ENCODE results near the gene NPHP4. TPM values are rescaled to one million over a fixed set of nuclear protein-coding genes. Genes with fewer than 3 reads are reported as not detected.

The NPHP4 gene
- total RNA-seq, 2 experiments from 2014 or later: 13.4 to 24.2 TPM

DNA sequence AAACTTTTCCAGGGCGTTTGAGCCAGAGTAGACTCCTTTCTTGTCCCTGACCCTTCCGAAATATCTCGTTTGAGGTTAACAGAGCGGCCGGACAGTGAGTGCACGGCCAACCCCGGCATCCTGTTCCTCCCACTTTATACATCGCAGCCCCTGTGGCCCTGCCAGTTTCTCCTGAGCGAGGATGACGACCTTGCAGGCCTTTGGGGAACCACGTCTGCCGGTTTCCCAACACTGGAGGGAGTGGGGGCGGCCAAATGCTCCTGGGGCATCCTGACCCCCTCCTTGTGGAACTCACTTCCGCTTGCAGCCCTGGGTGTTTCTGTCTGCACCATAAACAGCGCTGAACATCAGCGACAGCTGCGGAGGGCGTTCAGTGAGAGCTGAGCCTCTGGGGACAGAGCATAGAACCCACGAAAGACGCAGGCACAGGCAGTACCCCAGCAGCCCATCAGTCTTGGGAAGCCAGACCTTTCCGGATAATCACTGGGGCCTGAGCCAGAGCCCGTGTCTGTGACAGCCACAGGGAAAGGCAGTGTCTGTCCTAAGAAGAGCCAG is 48.7 kb upstream of the NPHP4 start:
- H3K9me2 ChIP-seq (ENCODE audit: insufficient read depth, low read length): no peaks in the 10 kb centered on the region
- no peaks in the 10 kb centered on the region; the same call in 1 of the 2 replicates for H4K20me1 ChIP-seq (ENCODE audit: insufficient read depth, low read length)
- no peak overlapping the region for H3K4me3 ChIP-seq (ENCODE audit: low read depth, low read length, poor library complexity, severe bottlenecking)
- no peak for DNase-seq (ENCODE audit: low spot score)
- peaks cover 28% of the 10 kb centered on the region; the same call in 1 of the 2 replicates for H3K36me3 ChIP-seq (ENCODE audit: insufficient read depth, low read length)
- H3K27ac ChIP-seq (ENCODE audit: low read depth, low read length, poor library complexity, severe bottlenecking): no peak overlapping the region
- ChIA-PET CTCF (ENCODE audit: unreplicated experiment) (no interaction called here), POLR2A (no interaction called here)
- H3K4me1 ChIP-seq (ENCODE audit: insufficient read depth, low read length, poor library complexity, severe bottlenecking): peaks cover 7% of the 10 kb centered on the region
- no TSS peak for BruUV-seq (replicated peaks)
- no peaks in the 10 kb centered on the region for H3K9me3 ChIP-seq (ENCODE audit: low read length)
- no peak overlapping the region for H2AFZ ChIP-seq (ENCODE audit: low read length)
- H3K79me2 ChIP-seq (ENCODE audit: insufficient read depth, low read depth, low read length): no peaks in the 10 kb centered on the region
- TF ChIP-seq, protein P1, sequence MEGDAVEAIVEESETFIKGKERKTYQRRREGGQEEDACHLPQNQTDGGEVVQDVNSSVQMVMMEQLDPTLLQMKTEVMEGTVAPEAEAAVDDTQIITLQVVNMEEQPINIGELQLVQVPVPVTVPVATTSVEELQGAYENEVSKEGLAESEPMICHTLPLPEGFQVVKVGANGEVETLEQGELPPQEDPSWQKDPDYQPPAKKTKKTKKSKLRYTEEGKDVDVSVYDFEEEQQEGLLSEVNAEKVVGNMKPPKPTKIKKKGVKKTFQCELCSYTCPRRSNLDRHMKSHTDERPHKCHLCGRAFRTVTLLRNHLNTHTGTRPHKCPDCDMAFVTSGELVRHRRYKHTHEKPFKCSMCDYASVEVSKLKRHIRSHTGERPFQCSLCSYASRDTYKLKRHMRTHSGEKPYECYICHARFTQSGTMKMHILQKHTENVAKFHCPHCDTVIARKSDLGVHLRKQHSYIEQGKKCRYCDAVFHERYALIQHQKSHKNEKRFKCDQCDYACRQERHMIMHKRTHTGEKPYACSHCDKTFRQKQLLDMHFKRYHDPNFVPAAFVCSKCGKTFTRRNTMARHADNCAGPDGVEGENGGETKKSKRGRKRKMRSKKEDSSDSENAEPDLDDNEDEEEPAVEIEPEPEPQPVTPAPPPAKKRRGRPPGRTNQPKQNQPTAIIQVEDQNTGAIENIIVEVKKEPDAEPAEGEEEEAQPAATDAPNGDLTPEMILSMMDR (conservative IDR thresholded peaks at IDR 0.05; ENCODE audit: low read length): no peak
- no peak for TF ChIP-seq EZH2phosphoT487 (IDR thresholded peaks at IDR 0.05; ENCODE audit: borderline replicate concordance, low read depth, low read length)
- intact Hi-C loops (cut with micrococcal nuclease; ENCODE audit: unreplicated experiment): no loop called here
- no peak overlapping the region for H3K4me2 ChIP-seq (ENCODE audit: low read length)

DNA sequence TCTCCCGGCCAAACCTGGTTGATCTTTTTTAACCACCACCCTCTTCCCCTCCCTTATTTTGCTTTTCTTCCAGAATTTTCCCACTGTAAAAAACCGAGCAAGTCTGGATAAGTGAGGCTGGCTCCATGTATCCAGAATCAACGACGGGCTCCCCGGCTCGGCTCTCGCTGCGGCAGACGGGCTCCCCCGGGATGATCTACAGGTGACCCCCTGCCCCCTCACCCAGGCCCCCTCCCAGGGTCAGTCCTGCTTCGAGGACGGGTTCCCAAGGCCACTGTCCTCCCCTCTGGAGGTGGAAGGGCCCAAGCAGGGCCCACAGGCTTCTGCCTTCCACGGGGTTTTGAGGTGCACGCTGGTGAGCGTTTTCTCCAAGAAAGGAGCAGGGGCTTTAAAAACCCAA is 48.2 kb upstream of the NPHP4 start:
- intact Hi-C loops (cut with micrococcal nuclease; ENCODE audit: unreplicated experiment): no loop called here
- Histone ChIP-seq H3K4me1 (ENCODE audit: insufficient read depth, low read length, poor library complexity, severe bottlenecking) (peaks cover 7% of the 10 kb centered on the region), H3K4me2 (ENCODE audit: low read length) (no peak overlapping the region), H2AFZ (ENCODE audit: low read length) (no peak overlapping the region), H3K9me2 (ENCODE audit: insufficient read depth, low read length) (no peaks in the 10 kb centered on the region), H3K9me3 (ENCODE audit: low read length) (no peaks in the 10 kb centered on the region), H4K20me1 (ENCODE audit: insufficient read depth, low read length) (no peaks in the 10 kb centered on the region; the same call in 1 of the 2 replicates), H3K36me3 (ENCODE audit: insufficient read depth, low read length) (peaks cover 30% of the 10 kb centered on the region; the same call in 1 of the 2 replicates), H3K79me2 (ENCODE audit: insufficient read depth, low read depth, low read length) (no peaks in the 10 kb centered on the region), H3K4me3 (ENCODE audit: low read depth, low read length, poor library complexity, severe bottlenecking) (no peak overlapping the region), H3K27ac (ENCODE audit: low read depth, low read length, poor library complexity, severe bottlenecking) (no peak overlapping the region)
- DNase-seq (ENCODE audit: low spot score): no peak
- ChIA-PET CTCF (ENCODE audit: unreplicated experiment) (no interaction called here), POLR2A (no interaction called here)
- TF ChIP-seq, protein P1 (conservative IDR thresholded peaks at IDR 0.05; ENCODE audit: low read length): no peak
- no peak for TF ChIP-seq EZH2phosphoT487 (IDR thresholded peaks at IDR 0.05; ENCODE audit: borderline replicate concordance, low read depth, low read length)
- BruUV-seq (replicated peaks): no TSS peak

DNA sequence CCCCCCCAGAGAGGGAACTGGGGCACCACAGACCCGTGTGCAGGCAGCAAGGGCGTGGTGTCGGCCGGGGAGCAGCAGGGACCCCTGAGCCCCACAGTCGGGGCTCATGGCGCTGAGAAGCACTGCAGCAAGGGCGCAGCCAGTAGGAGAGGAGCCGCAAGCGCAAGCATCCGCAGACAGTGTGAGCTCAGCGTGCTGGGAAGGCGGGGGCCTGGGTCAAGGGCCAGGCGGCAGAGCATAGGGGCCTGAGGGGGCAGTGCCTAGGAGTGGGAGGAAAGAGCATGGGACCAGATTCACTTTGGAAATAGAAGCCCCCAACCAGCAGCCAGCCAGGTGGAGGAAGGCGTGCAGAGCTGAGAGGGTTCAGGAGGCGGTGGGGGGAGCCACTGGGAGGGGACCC is 46.8 kb upstream of the NPHP4 start:
- Histone ChIP-seq H3K4me1 (ENCODE audit: insufficient read depth, low read length, poor library complexity, severe bottlenecking) (peaks cover 7% of the 10 kb centered on the region), H3K4me3 (ENCODE audit: low read depth, low read length, poor library complexity, severe bottlenecking) (no peak overlapping the region), H4K20me1 (ENCODE audit: insufficient read depth, low read length) (no peaks in the 10 kb centered on the region; the same call in 1 of the 2 replicates), H3K9me2 (ENCODE audit: insufficient read depth, low read length) (no peaks in the 10 kb centered on the region), H3K4me2 (ENCODE audit: low read length) (no peak overlapping the region), H2AFZ (ENCODE audit: low read length) (no peak overlapping the region), H3K79me2 (ENCODE audit: insufficient read depth, low read depth, low read length) (peaks cover under 1% of the 10 kb centered on the region; the same call in 1 of the 2 replicates), H3K36me3 (ENCODE audit: insufficient read depth, low read length) (peaks cover 40% of the 10 kb centered on the region; the same call in 1 of the 2 replicates), H3K27ac (ENCODE audit: low read depth, low read length, poor library complexity, severe bottlenecking) (no peak overlapping the region), H3K9me3 (ENCODE audit: low read length) (no peaks in the 10 kb centered on the region)
- no TSS peak for BruUV-seq (replicated peaks)
- POLR2A ChIA-PET: no interaction called here
- TF ChIP-seq EZH2phosphoT487 (IDR thresholded peaks at IDR 0.05; ENCODE audit: borderline replicate concordance, low read depth, low read length): no peak
- TF ChIP-seq, protein P1 (conservative IDR thresholded peaks at IDR 0.05; ENCODE audit: low read length): no peak
- CTCF ChIA-PET (ENCODE audit: unreplicated experiment): no interaction called here
- DNase-seq (ENCODE audit: low spot score): no peak
- intact Hi-C loops (cut with micrococcal nuclease; ENCODE audit: unreplicated experiment): no loop called here
